ENCODE measurements around the gene TBX1. TPM values are rescaled to one million over a fixed set of nuclear protein-coding genes. Genes with fewer than 3 reads are reported as not detected.

The TBX1 gene
- total RNA-seq, 1 donor from 2014 or later, result not detected

DNA sequence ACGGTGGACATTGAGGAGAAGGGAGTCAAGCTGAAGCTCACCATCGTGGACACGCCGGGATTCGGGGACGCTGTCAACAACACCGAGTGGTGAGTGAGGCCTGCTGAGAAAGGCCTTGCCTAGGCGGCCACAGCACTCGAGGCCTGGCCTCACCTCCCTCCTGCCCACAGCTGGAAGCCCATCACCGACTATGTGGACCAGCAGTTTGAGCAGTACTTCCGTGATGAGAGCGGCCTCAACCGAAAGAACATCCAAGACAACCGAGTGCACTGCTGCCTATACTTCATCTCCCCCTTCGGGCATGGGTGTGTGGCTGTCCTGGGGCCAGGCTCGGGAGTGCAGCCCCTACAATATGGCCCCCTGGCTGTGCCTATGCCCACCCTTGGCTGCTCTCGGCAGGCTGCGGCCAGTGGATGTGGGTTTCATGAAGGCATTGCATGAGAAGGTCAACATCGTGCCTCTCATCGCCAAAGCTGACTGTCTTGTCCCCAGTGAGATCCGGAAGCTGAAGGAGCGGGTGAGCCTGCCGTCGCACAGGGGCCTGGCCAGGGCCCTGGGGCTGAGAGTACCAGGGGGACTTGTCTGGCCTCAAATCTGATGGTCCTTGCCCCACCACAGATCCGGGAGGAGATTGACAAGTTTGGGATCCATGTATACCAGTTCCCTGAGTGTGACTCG, 40.3 kb upstream of the TBX1 start:
- Mint-ChIP-seq H3K27ac (no peak overlapping the region), H3K27me3 (ENCODE audit: insufficient read depth, low read depth) (peaks cover 54% of the 10 kb centered on the region), H3K4me3 (peak overlapping the region; percentile 78), H3K4me1 (peaks cover 27% of the 10 kb centered on the region), H3K9me3 (peaks cover 12% of the 10 kb centered on the region), H3K36me3 (peaks cover 18% of the 10 kb centered on the region)
- Histone ChIP-seq H4K20me1 (ENCODE audit: low read depth) (peaks cover 56% of the 10 kb centered on the region), H3K27me3 (peaks cover 100% of the 10 kb centered on the region), H3K36me3 (no peaks in the 10 kb centered on the region), H3K27ac (no peak overlapping the region), H3K9ac (no peak overlapping the region), H3K4me3 (no peak overlapping the region), H3K79me2 (ENCODE audit: low read depth) (no peaks in the 10 kb centered on the region), H3F3A (ENCODE audit: low read depth) (peaks cover 31% of the 10 kb centered on the region), H2AFZ (replicated peaks) (no peak overlapping the region), H3K9me3 (ENCODE audit: low read depth) (no peaks in the 10 kb centered on the region), H3K4me1 (peaks cover 31% of the 10 kb centered on the region), H3K4me2 (no peak overlapping the region)
- TF ChIP-seq EZH2phosphoT487 (IDR thresholded peaks at IDR 0.05) (no peak), EZH2 (IDR thresholded peaks at IDR 0.05) (no peak)
- TF ChIP-seq, protein P1, sequence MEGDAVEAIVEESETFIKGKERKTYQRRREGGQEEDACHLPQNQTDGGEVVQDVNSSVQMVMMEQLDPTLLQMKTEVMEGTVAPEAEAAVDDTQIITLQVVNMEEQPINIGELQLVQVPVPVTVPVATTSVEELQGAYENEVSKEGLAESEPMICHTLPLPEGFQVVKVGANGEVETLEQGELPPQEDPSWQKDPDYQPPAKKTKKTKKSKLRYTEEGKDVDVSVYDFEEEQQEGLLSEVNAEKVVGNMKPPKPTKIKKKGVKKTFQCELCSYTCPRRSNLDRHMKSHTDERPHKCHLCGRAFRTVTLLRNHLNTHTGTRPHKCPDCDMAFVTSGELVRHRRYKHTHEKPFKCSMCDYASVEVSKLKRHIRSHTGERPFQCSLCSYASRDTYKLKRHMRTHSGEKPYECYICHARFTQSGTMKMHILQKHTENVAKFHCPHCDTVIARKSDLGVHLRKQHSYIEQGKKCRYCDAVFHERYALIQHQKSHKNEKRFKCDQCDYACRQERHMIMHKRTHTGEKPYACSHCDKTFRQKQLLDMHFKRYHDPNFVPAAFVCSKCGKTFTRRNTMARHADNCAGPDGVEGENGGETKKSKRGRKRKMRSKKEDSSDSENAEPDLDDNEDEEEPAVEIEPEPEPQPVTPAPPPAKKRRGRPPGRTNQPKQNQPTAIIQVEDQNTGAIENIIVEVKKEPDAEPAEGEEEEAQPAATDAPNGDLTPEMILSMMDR (IDR thresholded peaks at IDR 0.05), result no peak
- no peak for DNase-seq (ENCODE audit: low spot score)

DNA sequence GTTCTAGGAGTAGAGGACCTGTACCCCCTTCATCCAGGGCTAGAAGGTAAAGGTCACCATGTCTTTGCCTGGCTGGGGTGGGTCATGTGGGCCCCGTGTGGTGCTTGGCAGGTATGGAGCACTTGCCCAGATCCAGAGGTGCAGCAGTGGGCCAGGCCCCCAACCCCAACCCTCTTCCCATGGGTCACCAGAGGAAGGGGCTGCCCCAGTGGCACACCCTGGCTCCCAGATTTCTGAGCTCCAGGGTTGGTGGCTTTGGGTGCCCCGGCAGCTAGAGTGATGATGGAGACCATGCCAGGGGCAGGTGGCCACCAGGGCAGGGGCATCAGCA, 39.6 kb upstream of the TBX1 start:
- H3K4me1 ChIP-seq, result peaks cover 31% of the 10 kb centered on the region
- peaks cover 56% of the 10 kb centered on the region for H4K20me1 ChIP-seq (ENCODE audit: low read depth)
- Mint-ChIP-seq H3K4me1 (peaks cover 29% of the 10 kb centered on the region), H3K36me3 (peaks cover 20% of the 10 kb centered on the region), H3K27ac (no peak overlapping the region), H3K9me3 (peaks cover 15% of the 10 kb centered on the region), H3K27me3 (ENCODE audit: insufficient read depth, low read depth) (peaks cover 59% of the 10 kb centered on the region), H3K4me3 (peak overlapping the region; percentile 58)
- no peak for TF ChIP-seq EZH2 (IDR thresholded peaks at IDR 0.05)
- no peak for TF ChIP-seq EZH2phosphoT487 (IDR thresholded peaks at IDR 0.05)
- TF ChIP-seq, protein P1 (IDR thresholded peaks at IDR 0.05), result no peak
- H3K9me3 ChIP-seq (ENCODE audit: low read depth), result no peaks in the 10 kb centered on the region
- no peaks in the 10 kb centered on the region for H3K79me2 ChIP-seq (ENCODE audit: low read depth)
- peaks cover 100% of the 10 kb centered on the region for H3K27me3 ChIP-seq
- H3K36me3 ChIP-seq, result no peaks in the 10 kb centered on the region
- DNase-seq (ENCODE audit: low spot score), result no peak
- H3K4me3 ChIP-seq, result no peak overlapping the region
- H3K27ac ChIP-seq, result no peak overlapping the region
- no peak overlapping the region for H3K4me2 ChIP-seq
- no peak overlapping the region for H2AFZ ChIP-seq (replicated peaks)
- peaks cover 30% of the 10 kb centered on the region for H3F3A ChIP-seq (ENCODE audit: low read depth)
- H3K9ac ChIP-seq, result no peak overlapping the region

DNA sequence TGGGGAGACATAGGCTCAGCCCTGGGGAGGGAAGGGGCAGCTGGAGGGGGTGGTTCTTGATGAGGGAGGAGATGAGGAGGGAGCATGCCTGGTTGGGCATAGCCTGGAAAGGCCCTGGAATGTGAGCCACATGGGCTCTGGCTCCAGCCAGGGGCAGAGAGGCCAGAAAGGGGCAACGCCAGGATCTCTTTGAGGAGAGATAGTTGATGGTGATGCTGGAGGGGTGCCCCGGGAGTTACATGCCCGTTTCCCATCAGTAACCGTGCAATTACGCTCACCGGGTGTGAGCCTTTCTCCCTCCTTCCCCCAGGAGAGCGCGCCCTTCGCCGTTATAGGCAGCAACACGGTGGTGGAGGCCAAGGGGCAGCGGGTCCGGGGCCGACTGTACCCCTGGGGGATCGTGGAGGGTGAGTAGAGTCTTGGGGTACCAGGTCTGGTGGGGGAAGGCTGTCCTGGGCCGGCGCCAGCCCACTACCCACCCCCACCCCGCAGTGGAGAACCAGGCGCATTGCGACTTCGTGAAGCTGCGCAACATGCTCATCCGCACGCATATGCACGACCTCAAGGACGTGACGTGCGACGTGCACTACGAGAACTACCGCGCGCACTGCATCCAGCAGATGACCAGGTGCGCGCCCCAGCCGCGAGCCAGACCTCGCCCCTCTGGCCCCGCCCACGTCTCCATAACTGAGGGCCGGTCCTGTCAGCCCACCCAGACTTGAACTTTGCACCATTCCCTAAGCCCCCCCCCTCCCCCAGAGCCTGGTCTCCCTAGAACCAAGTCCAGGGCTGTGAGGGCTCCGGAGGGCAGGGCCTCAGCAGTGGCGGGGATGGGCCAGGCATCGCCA, 39.0 kb upstream of the TBX1 start:
- Mint-ChIP-seq H3K36me3 (peaks cover 20% of the 10 kb centered on the region), H3K9me3 (peaks cover 15% of the 10 kb centered on the region), H3K4me1 (peaks cover 27% of the 10 kb centered on the region), H3K27ac (no peak overlapping the region), H3K27me3 (ENCODE audit: insufficient read depth, low read depth) (peaks cover 63% of the 10 kb centered on the region), H3K4me3 (peak overlapping the region; percentile 58)
- Histone ChIP-seq H3K4me2 (peak overlapping the region; percentile 88), H3K4me3 (peak overlapping the region; percentile 52), H3K36me3 (no peaks in the 10 kb centered on the region), H3K4me1 (peaks cover 31% of the 10 kb centered on the region), H3F3A (ENCODE audit: low read depth) (peaks cover 26% of the 10 kb centered on the region), H3K27ac (no peak overlapping the region), H3K9me3 (ENCODE audit: low read depth) (no peaks in the 10 kb centered on the region), H2AFZ (replicated peaks) (no peak overlapping the region), H3K79me2 (ENCODE audit: low read depth) (no peaks in the 10 kb centered on the region), H3K9ac (no peak overlapping the region), H3K27me3 (peaks cover 100% of the 10 kb centered on the region), H4K20me1 (ENCODE audit: low read depth) (peaks cover 56% of the 10 kb centered on the region)
- DNase-seq (ENCODE audit: low spot score), result peak; percentile 40
- TF ChIP-seq EZH2 (IDR thresholded peaks at IDR 0.05) (peak; percentile 61), EZH2phosphoT487 (IDR thresholded peaks at IDR 0.05) (peak; percentile 6)
- TF ChIP-seq, protein P1 (IDR thresholded peaks at IDR 0.05), result no peak

Data from neural progenitor cell (in vitro differentiated cells).